PC-9 (cell line): Measurements from ENCODE around the gene FAM13B. TPM values are rescaled to one million over a fixed set of nuclear protein-coding genes. Genes with fewer than 3 reads are reported as not detected.

Experiments
- BruUV-seq: library from RNA; stranded (reverse); fragments of 400-500 nt; replicated peaks from 2 replicates; lab custom pipeline; 2021; lab: Mats Ljungman, UMichigan
- CTCF ChIA-PET: fragments of 300-600 bp; sonication (Branson Sonifier 250); formaldehyde crosslinking; loops from one replicate; lab custom pipeline; 2022; ENCODE audit warnings: antibody characterized with exemption; lab: Charles Lee
- POLR2A ChIA-PET: fragments of 300-600 bp; sonication (Branson Sonifier 250); formaldehyde crosslinking; loops from one replicate; lab custom pipeline; 2022; ENCODE audit warnings: antibody characterized with exemption; ENCODE audit not compliant: unreplicated experiment; lab: Charles Lee
- DNase-seq, 2 experiments: peaks; one replicate each; pipeline versions ENCODE4 v3.0.0 to v3.0.0-alpha.2; 2015 to 2022; ENCODE audit warnings: mixed read lengths in 1 of 2
- H2AFZ ChIP-seq: fragments of 200-600 bp; sonication (generic); 2 replicates; pipeline ENCODE4 v1.8.1; 2017; ENCODE audit warnings: antibody characterized with exemption
- H3F3A ChIP-seq: fragments of 200-600 bp; sonication (generic); 2 replicates; pipeline ENCODE4 v1.8.1; 2017; ENCODE audit warnings: antibody characterized with exemption, mild to moderate bottlenecking, low read depth; ENCODE audit not compliant: insufficient read depth
- H3K27ac ChIP-seq: fragments of 200-600 bp; sonication (generic); 2 replicates; pipeline ENCODE4 v1.6.1; 2016; ENCODE audit warnings: mixed run types
- H3K27me3 ChIP-seq: fragments of 200-600 bp; sonication (generic); 2 replicates; pipeline ENCODE4 v1.6.1; 2016; ENCODE audit warnings: low read depth, mixed run types; ENCODE audit not compliant: insufficient read depth
- H3K36me3 ChIP-seq: fragments of 200-600 bp; sonication (generic); 2 replicates; pipeline ENCODE4 v1.6.1; 2016; ENCODE audit warnings: low read depth, mixed run types
- H3K4me1 ChIP-seq: fragments of 200-600 bp; sonication (generic); replicated peaks from 2 replicates; pipeline ENCODE4 v1.6.1; 2016; ENCODE audit warnings: mixed run types; ENCODE audit not compliant: insufficient read depth
- H3K4me2 ChIP-seq: fragments of 200-600 bp; sonication (generic); 2 replicates; pipeline ENCODE4 v1.6.1; 2017; ENCODE audit warnings: mixed run types
- H3K4me3 ChIP-seq: fragments of 200-600 bp; sonication (generic); 2 replicates; pipeline ENCODE4 v1.6.1; 2016; ENCODE audit warnings: mixed run types
- H3K79me2 ChIP-seq: fragments of 200-600 bp; sonication (generic); 2 replicates; pipeline ENCODE4 v1.6.1; 2017; ENCODE audit warnings: low read depth, mixed run types
- H3K9me2 ChIP-seq: fragments of 200-600 bp; sonication (generic); 2 replicates; pipeline ENCODE4 v1.8.1; 2017; ENCODE audit warnings: mild to moderate bottlenecking; ENCODE audit not compliant: insufficient read depth
- H3K9me3 ChIP-seq: fragments of 200-600 bp; sonication (generic); 2 replicates; pipeline ENCODE4 v1.8.1; 2016; ENCODE audit warnings: low read depth; ENCODE audit not compliant: insufficient read depth
- H4K20me1 ChIP-seq: fragments of 200-600 bp; sonication (generic); 2 replicates; pipeline ENCODE4 v1.8.1; 2017; ENCODE audit not compliant: insufficient read depth
- CTCF ChIP-seq: fragments of 200-600 bp; sonication (generic); conservative IDR thresholded peaks from 2 replicates; pipeline ENCODE4 v1.6.1; 2017; ENCODE audit warnings: mixed run types, antibody characterized with exemption, mild to moderate bottlenecking, moderate library complexity
- EZH2 ChIP-seq: fragments of 200-600 bp; sonication (generic); IDR thresholded peaks from 2 replicates; pipeline ENCODE4 v1.8.0; 2017; ENCODE audit warnings: antibody characterized with exemption, low read depth
- intact Hi-C: fragments of 100-400 bp; cut with micrococcal nuclease; formaldehyde crosslinking; loops from one replicate; pipeline ENCODE4 v1.10.0; 2022; ENCODE audit not compliant: unreplicated experiment
- total RNA-seq: library from RNA; stranded (reverse); gene quantifications from 2 replicates; pipeline ENCODE4 v1.2.3, GENCODE V29; 2021

FAM13B gene
- total RNA-seq, 1 experiment from 2014 or later, result 25.1 TPM

GRCh38 chr5:137916923-137917322 is 116.0 kb downstream of the FAM13B start:
- DNase-seq, result no peak
- Histone ChIP-seq H3F3A (no peaks in the 10 kb centered on the region), H3K27ac (no peak overlapping the region), H3K4me3 (no peak overlapping the region), H3K4me1 (no peaks in the 10 kb centered on the region), H3K9me2 (no peaks in the 10 kb centered on the region; the same call in 1 of the 2 replicates), H3K36me3 (no peaks in the 10 kb centered on the region), H2AFZ (no peak overlapping the region), H3K9me3 (no peaks in the 10 kb centered on the region; the same call in 1 of the 2 replicates), H3K79me2 (no peaks in the 10 kb centered on the region), H4K20me1 (no peaks in the 10 kb centered on the region), H3K4me2 (no peak overlapping the region), H3K27me3 (no peaks in the 10 kb centered on the region)
- ChIA-PET POLR2A (no interaction called here), CTCF (interaction anchor here (0.5 kb wide), 1 partner anchor 195 kb away, joined by 4 read pairs; no protein-coding TSS in a partner anchor)
- intact Hi-C loops, result no loop called here
- BruUV-seq, result no TSS peak
- no peak for TF ChIP-seq EZH2

- H3K79me2 ChIP-seq, result no peaks in the 10 kb centered on the region
- H3K4me3 ChIP-seq, result no peak overlapping the region
- TF ChIP-seq CTCF (no peak), EZH2 (no peak)
- BruUV-seq, result no TSS peak
- CTCF ChIA-PET, result no interaction called here
- DNase-seq, result no peak
- no peak overlapping the region for H3K4me2 ChIP-seq
- H3K9me3 ChIP-seq, result no peaks in the 10 kb centered on the region; the same call in 1 of the 2 replicates
- H3F3A ChIP-seq, result no peaks in the 10 kb centered on the region
- no peak overlapping the region for H3K27ac ChIP-seq
- no peaks in the 10 kb centered on the region; the same call in 1 of the 2 replicates for H3K9me2 ChIP-seq
- intact Hi-C loops, result no loop called here
- H3K4me1 ChIP-seq, result no peaks in the 10 kb centered on the region
- no peaks in the 10 kb centered on the region for H3K36me3 ChIP-seq
- no peaks in the 10 kb centered on the region for H4K20me1 ChIP-seq
- H3K27me3 ChIP-seq, result no peaks in the 10 kb centered on the region
- H2AFZ ChIP-seq, result no peak overlapping the region
- POLR2A ChIA-PET, result no interaction called here
Observed at GRCh38 chr5:137914758-137915157, 118.1 kb downstream of the FAM13B start.

GRCh38 chr5:137902408-137903133 is 130.3 kb downstream of the FAM13B start:
- H3K79me2 ChIP-seq, result no peaks in the 10 kb centered on the region
- H3K27ac ChIP-seq, result no peak overlapping the region
- no peak overlapping the region for H3K4me2 ChIP-seq
- intact Hi-C loops, result no loop called here
- H3K4me3 ChIP-seq, result no peak overlapping the region
- ChIA-PET CTCF (interaction anchor here (0.5 kb wide), 1 partner anchor 48 kb away, joined by 17 read pairs; no protein-coding TSS in a partner anchor), POLR2A (interaction anchor here (0.6 to 0.7 kb wide), 2 partner anchors 104 to 108 kb away, joined by 3 to 6 read pairs; no protein-coding TSS in a partner anchor)
- no TSS peak for BruUV-seq
- no peak for DNase-seq
- no peaks in the 10 kb centered on the region for H4K20me1 ChIP-seq
- no peaks in the 10 kb centered on the region; the same call in 1 of the 2 replicates for H3K9me2 ChIP-seq
- H3F3A ChIP-seq, result no peaks in the 10 kb centered on the region
- no peak overlapping the region for H2AFZ ChIP-seq
- H3K36me3 ChIP-seq, result no peaks in the 10 kb centered on the region
- TF ChIP-seq CTCF (no peak), EZH2 (no peak)
- H3K9me3 ChIP-seq, result no peaks in the 10 kb centered on the region
- no peaks in the 10 kb centered on the region for H3K27me3 ChIP-seq
- no peaks in the 10 kb centered on the region for H3K4me1 ChIP-seq
